ENCODE measurements around the gene SRPK3.

GRCh38 chrX:153764786-153765137 lies 16.1 kb upstream of the SRPK3 start:
- TF ChIP-seq USF1 (IDR thresholded peaks at IDR 0.05): no peak
- no peak for TF ChIP-seq MAX (IDR thresholded peaks at IDR 0.05)
- no peak for TF ChIP-seq REST (IDR thresholded peaks at IDR 0.05; ENCODE audit: low read depth)
